HG03280 (cell line): ENCODE data around the gene TATDN2.

ENCODE experiments used
- ATAC-seq: cut with Tn5 transposase; IDR thresholded peaks from one replicate; pipeline ENCODE4 v1.9.1; 2021; ENCODE audit warnings: mild to moderate bottlenecking, moderate library complexity; ENCODE audit not compliant: unreplicated experiment

TATDN2 gene

GRCh38 chr3:10312861-10313260 lies 64.6 kb downstream of the TATDN2 start:
- ATAC-seq, result no peak

DNA sequence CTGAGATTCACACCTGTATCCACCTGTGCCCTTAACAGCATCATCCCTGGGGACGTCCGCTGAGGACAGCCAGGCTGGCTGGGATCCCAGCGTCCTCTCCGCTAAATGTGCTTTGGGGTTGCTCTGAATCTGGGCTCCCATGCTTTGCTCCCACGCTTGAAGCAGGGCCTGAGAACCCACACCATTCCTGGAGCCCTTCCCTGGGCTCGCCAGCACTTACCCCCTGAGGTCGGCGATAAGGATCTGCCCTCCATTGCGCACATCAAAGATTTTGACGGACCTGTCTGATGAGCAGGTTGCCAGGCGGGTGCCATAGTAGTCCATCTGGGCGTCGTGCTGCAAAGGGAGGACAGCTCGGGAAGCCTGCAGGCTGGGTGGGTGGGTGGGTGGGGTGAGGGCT lies 66.8 kb downstream of the TATDN2 start:
- ATAC-seq, result no peak

- ATAC-seq, result no peak
These were observed 67.6 kb downstream of the TATDN2 start for GRCh38 chr3:10315771-10316344.

GRCh38 chr3:10317311-10317960 lies 69.2 kb downstream of the TATDN2 start:
- no peak for ATAC-seq

GRCh38 chr3:10317961-10318350 lies 69.7 kb downstream of the TATDN2 start:
- ATAC-seq, result no peak

- no peak for ATAC-seq
These were observed 71.0 kb downstream of the TATDN2 start for GRCh38 chr3:10319251-10319650.

GRCh38 chr3:10319804-10320203 lies 71.5 kb downstream of the TATDN2 start:
- ATAC-seq, result no peak

- no peak for ATAC-seq
These were observed 72.0 kb downstream of the TATDN2 start for GRCh38 chr3:10320320-10320677.

DNA sequence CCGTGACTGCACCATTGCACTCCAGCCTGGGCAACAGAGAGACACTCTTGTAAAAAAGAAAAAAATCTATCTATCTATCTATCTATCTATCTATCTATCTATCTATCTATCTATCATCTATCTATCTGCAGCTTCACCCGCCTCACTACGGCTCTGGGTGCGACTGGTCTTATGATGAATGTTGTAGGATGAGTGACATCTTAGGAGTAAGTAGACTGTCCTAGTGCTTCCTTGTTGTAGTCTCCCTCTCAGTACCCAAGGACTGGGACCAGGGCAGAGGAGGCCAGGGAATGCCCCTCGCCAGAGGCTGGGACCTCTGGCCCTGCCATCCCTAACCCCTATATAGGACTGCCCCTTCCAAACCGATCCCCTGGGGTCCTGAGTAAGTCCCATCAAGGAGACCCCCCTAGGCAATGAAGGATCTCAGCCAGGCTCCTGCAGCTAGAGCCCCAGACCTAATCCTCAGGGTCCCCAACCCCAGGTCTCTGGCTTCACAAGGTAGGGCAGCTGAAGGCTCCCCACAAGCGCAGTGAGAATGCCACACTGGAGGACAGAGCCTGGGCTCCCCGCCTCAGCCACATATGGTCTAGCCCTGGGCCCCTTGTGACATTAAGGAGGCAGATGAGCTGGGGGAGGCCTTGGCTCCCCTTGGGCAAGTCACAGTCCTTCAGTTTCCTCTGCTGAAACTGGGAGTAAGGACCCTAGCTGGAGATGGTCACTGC lies 73.5 kb downstream of the TATDN2 start:
- no peak for ATAC-seq

DNA sequence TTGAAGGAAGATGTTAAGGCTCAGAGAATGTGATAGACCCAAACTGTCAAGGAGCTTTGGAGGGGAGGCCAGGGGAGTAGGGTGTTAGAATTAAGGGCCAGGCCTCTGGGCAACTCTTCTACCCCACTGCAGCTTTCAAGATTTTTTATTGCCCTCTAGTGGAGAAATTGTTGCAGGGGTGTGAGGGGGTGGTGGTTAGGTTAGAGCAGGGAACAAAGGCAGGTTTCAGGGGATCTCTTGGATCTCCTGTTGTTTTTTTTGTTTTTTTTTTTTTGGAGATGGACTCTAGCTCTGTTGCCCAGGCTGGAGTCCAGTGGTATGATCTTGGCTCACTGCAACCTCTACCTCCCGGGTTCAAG lies 74.1 kb downstream of the TATDN2 start:
- no peak for ATAC-seq

DNA sequence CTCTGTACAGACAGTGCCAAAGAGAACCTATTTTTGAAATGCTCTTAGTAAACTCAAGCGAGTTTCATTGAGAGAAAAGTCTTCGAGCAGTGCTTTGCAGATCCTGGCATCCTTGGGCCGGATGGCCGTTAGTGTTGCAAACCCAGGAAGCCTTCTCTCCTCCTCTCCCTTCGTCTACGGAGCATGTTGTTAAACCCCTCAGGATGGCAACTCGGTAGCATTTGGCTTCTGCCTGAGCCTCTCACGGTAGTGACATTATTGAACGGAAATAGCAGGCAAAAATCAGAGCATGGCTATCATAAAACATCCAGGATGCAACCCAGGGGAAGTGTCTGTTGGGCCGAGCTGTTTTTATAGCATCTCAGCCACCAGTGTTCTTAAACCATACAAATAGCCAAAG lies 79.3 kb downstream of the TATDN2 start:
- no peak for ATAC-seq

GRCh38 chr3:10328460-10329071 lies 80.3 kb downstream of the TATDN2 start:
- ATAC-seq, result no peak

GRCh38 chr3:10329495-10330015 lies 81.3 kb downstream of the TATDN2 start:
- ATAC-seq, result no peak

DNA sequence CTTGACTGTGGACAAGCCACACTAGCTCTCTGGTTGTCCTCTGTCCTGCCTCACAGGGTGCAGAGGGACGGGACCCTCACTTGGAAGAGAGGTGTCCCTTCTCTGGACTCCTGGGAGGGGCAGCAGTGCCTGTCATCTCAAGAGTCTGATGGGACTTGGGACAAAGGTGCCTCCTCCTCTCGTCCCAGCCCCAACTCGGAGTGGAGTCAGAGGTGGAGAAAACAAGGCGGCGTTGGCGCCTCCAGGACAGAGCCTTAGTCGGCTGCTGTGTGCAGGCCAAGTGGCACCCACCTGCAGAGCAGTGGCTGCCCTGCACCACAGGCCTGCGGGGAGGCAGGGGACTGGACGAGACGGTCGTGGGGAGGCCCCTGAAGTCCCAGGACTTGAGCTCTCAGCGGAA lies 82.1 kb downstream of the TATDN2 start:
- ATAC-seq, result no peak
